Measurements from ENCODE around the gene AUTS2. TPM values are rescaled to one million over a fixed set of nuclear protein-coding genes. Genes with fewer than 3 reads are reported as not detected.
"Not testable (repeated sequence)": the region's sequence is repeated elsewhere in the genome, so short reads cannot be mapped to it uniquely, and the experiment has no call there.

Gene AUTS2
- total RNA-seq, 1 donor from 2014 or later: 1.2 TPM

DNA sequence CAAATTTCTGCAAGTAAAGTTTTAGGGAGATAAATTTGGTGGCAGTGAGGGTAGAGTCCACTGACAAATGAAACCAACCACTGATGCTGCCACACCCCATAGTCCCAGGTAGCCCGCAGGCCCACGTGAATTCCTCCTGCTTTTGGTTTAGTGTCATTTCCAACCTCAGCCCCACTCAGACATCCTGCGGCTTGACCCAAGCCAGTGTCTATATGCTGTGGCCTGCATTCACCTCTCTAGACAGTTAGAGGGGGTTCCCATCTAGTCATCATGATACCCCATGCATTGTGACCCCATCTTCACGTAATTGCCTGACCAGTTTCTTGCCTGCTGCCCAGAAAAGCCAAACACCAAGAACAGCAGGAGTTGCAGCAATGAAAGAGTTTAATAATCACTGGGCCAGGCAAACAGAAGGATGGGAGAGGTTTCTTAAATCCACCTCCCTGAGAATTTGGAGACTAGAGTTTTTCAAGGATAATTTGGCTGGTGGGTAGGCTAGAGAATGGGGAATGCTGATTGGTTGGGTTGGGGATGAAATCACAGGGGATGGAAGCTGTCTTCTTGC lies 1201.6 kb downstream of the AUTS2 start:
- DNase-seq: no peak

DNA sequence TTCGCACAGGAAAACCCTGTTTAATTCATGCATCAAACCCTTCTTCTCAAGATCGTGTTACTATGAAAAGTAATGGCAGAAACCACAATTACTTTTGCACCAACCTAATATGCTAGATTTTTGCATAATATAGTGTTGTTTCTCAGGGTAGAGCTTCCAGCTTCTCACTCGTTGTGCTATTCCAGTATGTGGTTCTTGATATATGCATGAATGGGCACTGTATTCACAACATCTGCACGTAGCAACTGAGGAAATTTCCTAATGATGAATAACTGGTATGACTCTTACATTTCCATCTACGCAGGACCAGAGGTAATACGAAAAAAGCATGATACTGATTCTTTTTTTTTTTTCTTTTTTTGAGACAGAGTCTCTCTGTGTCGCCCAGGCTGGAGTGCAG lies 1207.1 kb downstream of the AUTS2 start:
- no peak for DNase-seq

DNA sequence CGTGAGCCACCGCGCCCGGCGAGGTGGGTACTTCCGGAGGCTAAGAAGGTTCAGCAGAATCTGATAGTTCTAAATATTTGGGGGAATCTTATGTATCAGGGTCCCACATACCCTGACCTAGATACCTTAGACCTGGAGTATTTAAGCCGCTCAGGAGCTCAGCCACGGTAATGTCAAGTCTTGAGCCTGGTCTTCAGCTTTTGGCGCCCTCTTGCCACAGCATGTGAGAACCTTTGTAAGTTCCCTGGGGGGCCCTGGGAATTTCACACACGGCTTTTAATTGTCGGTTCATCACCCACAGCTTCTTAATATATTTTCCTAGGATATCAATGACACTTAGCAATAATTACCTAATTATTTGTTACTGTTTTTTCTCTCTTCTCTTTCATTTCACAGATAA lies 1209.4 kb downstream of the AUTS2 start:
- DNase-seq: no peak

DNA sequence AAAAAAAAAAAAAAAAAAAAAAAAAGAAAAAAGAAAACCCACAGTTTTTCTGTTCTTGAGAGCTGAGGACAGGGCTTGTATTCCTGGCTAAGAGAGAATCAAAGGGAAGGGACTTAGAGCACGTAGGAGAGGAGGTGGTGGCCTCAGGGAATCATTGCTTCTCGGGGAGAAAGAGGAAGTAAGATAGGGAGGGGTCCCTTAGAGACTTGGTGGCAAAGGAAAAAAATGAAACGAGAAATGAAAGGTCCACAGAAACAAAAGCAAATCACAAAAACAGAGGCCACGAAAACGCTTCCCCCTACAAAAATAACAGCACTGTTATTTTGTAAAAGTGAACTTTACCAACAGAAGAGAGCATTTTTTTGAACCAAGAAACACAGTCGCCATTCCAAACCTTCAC lies 1210.6 kb downstream of the AUTS2 start:
- DNase-seq: no peak

DNA sequence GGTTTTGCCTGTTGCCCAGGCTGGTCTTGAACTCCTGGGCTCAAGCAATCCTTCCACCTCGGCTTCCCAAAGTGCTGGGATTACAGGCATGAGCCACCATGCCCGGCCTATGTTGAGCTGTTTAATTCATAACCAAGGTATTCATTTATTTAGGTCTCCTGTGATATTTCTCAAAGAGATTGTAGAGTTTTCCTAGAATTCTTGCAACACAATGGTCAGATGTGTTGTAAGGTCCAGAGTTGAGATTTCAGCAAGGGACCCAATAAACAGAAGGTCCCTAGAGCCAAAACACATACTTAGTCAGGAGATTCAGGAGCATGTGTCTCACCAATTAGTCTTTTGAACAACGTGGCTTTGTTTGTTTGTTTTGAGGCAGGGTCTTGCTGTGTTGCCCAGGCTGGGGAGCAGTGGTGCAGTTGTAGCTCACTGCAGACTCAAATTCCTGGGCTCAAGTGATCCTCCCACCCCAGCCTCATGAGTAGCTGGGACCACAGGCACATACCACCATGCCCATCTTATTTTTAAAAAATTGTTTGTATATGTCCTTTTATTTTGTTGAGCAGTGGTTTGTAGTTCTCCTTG lies 1212.4 kb downstream of the AUTS2 start:
- DNase-seq: no peak

DNA sequence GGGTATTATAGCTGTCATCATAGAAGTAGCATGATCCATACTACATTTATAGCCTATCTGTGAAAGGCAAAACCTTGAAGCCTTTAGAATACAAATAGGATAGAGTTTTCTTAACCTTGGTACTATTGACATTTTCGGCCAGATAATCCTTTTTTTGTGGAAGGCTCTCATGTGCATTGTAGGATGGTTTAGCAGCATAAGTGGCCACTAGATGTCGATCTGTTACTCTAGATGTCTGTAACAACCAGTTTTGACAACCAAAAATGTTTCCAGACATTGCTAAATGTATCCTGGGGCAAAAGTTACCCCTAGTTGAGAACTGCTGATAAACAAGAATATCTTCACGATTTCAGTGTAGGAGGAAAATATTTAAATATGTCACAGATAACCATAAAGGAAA lies 1214.2 kb downstream of the AUTS2 start:
- DNase-seq: no peak

DNA sequence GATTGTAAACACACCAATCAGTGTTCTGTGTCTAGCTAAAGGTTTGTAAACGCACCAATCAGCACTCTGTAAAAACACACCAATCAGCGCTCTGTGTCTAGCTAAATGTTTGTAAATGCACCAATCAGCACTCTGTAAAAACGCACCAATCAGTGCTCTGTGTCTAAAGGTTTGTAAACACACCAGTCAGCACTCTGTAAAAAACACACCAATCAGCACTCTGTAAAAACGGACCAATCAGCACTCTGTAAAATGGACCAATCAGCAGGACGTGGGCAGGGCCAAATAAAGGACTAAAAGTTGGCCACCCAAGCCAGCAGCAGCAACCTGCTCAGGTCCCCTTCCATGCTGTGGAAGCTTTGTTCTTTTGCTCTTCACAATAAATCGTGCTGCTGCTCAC lies 1224.2 kb downstream of the AUTS2 start:
- DNase-seq: not testable (repeated sequence)

DNA sequence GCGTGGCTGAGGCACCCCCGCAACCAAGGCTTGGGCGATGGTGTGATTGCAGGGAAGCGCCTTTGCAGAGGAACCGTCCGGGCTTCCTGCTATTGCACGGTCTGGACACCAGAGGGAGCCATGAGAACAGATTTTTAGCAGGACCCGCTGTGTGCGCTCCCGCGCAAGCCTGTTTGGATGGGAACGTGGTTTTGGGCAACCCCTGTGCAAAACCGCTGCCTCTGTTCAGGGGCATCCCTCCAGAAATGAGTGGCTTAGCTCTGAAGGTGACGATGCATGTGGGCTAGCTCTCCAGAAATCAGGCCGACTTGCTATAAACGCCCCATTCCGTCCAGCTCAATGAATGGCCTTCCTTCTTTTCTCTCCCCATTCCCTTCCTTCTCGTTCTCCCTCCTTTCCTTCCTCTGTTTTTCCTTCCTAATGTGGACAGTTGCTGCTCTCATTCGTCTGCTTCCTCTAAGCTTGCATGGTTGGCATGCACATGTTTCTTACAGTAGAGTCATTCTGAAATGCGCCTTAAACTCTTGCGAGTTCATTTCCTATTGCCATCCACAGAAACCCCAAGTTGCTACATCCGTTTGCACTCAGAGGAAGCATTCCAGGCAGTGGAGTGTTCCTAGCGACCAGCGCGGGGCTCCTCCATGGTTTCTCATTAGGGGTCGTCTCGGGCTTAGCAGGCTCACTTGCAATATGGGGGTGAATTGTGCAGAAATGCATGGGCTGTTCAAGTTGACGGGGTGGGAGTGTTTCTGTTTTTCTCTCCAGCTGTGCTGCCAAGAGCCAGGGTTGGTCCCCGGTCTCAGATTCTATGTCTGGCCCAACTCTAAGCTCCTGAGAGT lies 1231.2 kb downstream of the AUTS2 start:
- peak; percentile 56 for DNase-seq

DNA sequence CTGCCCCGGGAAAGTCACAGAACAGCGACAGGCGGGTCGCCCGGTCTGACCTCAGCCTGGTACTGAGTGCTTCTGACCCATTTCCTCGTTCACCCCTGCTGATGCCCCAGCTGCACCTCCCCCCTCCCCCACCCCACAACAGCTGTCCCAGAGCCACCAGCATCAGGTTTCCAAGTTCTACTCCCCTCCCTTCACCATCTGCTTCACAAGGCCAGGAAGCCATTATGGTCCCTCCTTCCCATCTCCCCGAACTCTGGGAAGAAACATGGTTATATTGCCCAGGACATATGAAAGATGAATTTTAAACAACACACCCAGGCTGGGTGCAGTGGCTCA lies 1231.8 kb downstream of the AUTS2 start:
- DNase-seq: no peak

DNA sequence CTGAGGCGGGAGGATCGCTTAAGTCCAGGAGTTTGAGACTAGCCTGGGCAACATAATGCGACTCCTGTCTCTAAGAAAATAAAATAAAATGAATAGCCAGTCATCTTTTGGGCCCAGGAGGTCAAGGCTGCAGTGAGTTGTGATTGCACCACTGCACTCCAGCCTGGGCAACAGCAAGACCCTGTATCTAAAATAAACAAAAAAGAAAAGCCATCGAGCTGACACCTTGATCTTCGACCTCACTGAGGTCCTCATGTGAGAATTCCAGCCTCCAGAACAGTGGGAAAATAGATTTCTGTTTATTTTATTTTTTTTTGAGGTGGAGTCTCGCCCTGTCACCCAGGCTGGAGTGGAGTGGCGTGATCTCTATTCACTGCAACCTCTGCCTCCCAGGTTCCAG lies 1232.2 kb downstream of the AUTS2 start:
- DNase-seq: no peak

DNA sequence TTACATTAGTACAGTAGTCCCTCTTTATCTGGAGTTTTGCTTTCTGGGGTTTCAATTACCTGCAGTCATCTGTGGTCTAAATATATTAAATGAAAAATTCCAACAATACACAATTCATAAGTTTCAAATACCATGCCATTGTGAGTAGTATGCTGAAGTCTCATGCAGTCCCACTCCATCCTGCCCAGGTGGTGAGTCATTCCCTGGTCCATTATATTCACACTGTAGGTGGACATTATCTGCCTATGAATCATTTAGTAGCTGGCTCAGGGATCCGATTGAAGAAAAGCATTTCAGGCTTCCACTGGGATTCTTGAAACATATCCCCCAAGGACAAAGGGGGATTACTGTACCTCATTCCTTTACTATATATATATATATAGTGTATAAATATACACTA lies 1235.5 kb downstream of the AUTS2 start:
- DNase-seq: peak; percentile 41

DNA sequence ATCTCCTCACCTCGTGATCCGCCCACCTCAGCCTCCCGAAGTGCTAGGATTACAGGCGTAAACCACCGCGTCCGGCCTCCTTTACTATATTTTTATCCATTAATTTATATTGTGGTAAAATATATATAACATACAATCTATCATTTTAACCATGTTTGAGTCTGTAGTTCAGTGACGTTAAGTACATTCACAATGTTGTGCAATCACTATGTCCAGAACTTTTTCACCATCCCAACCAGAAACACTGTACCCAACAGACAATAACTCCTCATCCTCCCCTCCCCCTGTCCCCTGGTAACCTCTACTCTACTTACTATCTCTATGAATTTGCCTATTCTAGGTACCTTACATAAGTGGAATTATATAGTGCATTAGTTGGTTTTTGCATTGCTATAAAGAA lies 1236.1 kb downstream of the AUTS2 start:
- no peak for DNase-seq

DNA sequence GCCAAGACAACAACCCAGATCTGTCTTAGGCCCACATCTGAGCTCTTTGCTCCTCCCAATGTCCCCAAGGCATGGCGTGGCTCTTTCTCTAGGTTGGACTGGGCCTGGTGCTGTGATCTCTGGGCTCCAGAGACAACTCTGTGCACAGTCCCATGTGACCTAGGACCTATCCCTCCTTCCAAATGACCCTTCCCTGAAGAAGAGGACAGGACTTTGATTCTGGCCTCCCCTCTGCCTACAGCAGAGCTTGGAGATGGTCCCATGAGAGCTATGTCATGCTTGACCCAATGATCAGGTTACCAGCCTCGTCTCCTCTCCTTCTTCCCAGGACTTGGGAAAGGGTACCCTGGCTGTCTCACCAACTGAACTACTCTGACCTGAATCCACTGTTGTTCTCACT lies 1237.4 kb downstream of the AUTS2 start:
- DNase-seq: no peak

DNA sequence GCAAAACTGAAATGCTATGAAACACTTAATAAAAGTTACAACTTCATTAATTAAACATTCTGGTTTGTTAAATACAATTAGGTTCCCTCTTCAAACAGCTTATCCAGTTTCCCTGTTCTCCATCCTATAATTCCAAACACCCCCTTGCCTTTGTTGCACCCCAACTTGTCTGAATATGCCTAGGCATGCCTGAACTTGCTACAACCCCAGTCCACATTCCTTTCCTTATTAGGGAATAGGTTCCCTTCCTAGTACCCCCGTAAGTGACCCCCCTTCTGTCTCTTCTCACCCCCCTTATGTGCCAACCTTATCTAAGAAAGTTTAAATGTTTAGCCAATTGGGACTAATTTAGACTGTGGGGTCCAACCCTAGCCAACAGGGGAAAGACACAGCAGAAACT lies 1238.0 kb downstream of the AUTS2 start:
- no peak for DNase-seq

DNA sequence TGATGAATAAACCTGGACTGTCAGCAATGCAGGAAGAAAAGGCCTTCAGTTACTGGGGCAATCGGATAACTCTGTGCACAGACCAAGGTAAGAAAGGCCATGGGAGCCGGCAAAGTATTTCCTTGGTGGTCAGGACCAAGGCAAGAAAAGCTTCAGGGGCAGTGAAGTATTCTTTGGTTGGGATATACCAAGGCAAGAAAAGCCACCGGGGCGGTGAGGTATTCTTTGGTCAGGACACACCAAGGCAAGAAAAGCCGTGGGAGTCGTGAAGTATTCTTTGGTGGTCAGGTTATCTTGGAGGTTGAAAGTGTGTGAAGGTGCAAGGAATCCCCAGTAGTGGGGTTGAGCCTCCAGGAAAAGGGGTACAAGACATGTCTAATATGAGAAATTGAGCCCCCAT lies 1238.7 kb downstream of the AUTS2 start:
- no peak for DNase-seq

DNA sequence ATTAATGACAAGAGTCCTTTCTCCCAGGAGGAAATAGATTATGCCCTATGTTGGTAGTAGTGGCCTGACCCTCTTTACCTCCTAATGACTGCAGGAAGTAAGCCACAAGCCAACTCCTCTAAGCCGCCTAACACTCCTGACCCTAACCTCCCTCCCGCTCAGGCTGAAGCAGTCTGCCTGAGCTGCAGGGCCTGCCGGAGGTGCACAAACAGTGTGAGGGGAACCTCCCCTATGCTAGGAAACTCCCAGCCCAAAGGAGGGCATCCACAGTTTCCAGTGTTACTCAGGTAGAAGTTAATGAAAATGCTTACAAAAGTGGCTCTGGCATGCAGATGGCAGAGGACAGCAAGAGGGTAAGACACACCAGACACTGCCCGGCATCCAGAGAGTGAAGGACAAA lies 1239.3 kb downstream of the AUTS2 start:
- no peak for DNase-seq

DNA sequence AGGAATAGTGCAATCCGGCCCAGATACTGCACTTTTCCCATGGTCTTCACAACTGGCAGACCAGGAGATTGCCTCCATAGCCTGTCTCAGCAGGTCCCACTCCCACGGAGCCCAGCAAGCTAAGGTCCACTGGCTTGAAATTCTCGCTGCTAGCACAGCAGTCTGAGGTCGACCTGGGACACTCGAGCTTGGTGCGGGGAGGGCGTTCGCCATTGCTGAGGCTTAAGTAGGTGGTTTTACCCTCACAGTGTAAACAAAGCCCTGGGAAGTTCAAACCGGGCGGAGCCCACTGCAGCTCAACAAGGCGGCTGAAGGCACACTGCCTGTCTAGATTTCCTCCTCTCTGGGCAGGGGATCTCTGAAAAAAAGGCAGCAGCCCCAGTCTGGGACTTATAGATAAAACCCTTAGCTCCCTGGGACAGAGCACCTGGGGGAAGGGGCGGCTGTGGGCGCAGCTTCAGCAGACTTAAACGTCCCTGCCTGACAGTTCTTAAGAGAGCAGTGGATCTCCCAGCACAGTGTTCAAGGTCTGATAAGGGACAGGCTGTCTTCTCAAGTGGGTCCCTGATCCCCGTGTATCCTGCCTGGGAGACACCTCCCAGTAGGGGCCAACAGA lies 1240.1 kb downstream of the AUTS2 start:
- DNase-seq: no peak

Data from dermis blood vessel endothelial cell (primary cell).